ENCODE data around the gene PCYT2. TPM values are rescaled to one million over a fixed set of nuclear protein-coding genes. Genes with fewer than 3 reads are reported as not detected.

PCYT2 gene
- total RNA-seq, 1 experiment from 2014 or later = 51.5 TPM

DNA sequence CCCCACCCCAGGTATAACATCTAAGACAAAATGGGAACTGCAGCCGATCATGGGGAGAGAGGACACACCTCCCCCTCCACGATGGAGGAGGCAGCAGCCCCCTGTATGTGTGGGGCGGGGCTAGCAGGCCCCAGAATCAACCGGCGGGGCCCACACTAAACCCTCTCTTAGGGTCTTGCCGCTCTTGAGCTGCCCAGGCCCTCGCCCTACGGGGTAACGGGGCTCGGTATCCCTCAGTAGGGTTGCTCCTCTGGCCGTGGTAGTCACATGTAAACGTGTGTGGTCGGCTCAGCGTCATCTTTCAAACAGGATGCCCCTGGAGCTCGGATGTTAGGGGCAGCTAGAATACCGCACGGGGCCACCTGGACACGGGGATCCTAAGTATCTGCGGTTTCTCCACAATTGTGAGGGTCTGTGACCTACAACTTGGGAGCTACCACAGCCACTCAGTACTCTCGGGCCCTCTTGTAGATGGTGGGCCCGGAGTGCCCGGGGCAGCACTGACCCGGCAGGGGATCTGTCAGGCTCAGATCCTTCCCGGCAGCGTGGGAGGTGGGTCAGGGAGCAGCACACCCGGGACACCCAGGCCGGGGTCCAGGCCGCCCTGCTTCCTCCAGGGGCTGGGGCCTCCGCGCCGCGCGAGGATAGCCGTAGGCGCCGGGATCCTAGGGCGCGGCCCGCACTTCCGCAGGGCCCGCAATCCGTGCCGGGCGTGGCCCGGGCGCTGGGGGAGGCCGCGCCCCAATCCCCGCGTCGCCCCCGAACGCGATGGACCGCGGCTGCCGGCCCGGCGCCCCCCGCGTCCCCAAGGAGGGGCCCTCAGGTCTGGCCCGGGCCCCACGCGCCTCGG lies 40.8 kb downstream of the PCYT2 start:
- intact Hi-C loops (cut with micrococcal nuclease) = loop anchor here (5.0 kb wide), 1 partner anchor 57 kb away; the partner anchor contains the start of gene MAFG
- Histone ChIP-seq H3K9me3 (ENCODE audit: control insufficient read depth in 1 of 2, insufficient read depth in 1 of 2, low read depth in 1 of 2, low read length in 2 of 2) (no peaks in the 10 kb centered on the region), H3K36me3 (ENCODE audit: control insufficient read depth in 1 of 2, insufficient read depth in 2 of 2, low read length in 2 of 2) (peaks cover 7 to 17% of the 10 kb centered on the region in 2 experiments; a peak in 3 of 4 replicates), H3K9me2 (ENCODE audit: insufficient read depth) (no peaks in the 10 kb centered on the region), H3K4me1 (ENCODE audit: control insufficient read depth in 1 of 2, insufficient read depth in 2 of 2, low read length in 2 of 2) (peaks cover 38 to 79% of the 10 kb centered on the region in 2 experiments), H3K79me2 (ENCODE audit: insufficient read depth, low read length) (peaks cover 43% of the 10 kb centered on the region), H3K9ac (ENCODE audit: low read length) (peak overlapping the region; percentile 99), H3K27me3 (ENCODE audit: insufficient read depth, low read length) (no peaks in the 10 kb centered on the region), H3K4me2 (ENCODE audit: low read length) (peak overlapping the region; percentile 86), H3K27ac (ENCODE audit: low read depth, low read length) (peak overlapping the region; percentile 99), H3K4me3 (replicated peaks in 1 of 2; ENCODE audit: low read depth in 1 of 2, low read length in 2 of 2) (peak overlapping the region; percentile 71 to 95), H2AFZ (ENCODE audit: low read depth, low read length, poor library complexity, severe bottlenecking) (no peak overlapping the region), H4K20me1 (ENCODE audit: insufficient read depth) (peaks cover 2% of the 10 kb centered on the region; the same call in 1 of the 2 replicates)
- DNase-seq (ENCODE audit: low read depth, low spot score) (no peak), ATAC-seq (peak; percentile 0; the same call in 1 of the 2 replicates)
- CTCF ChIA-PET = interaction anchor here (1.0 to 2.7 kb wide), 6 partner anchors 9 to 151 kb away, joined by 3 to 27 read pairs (median 4); partner anchors contain the start of genes CENPX and LRRC45
- TF ChIP-seq POLR2AphosphoS5 (IDR thresholded peaks at IDR 0.05; ENCODE audit: low read depth, low read length) (peak; percentile 5; the same call in 1 of the 2 replicates), ZFX (IDR thresholded peaks at IDR 0.05) (peak; percentile 95), POLR2A (IDR thresholded peaks at IDR 0.05; ENCODE audit: borderline replicate concordance, extremely low read depth, insufficient read depth, insufficient read length) (no peak)
- POLR2A ChIA-PET = interaction anchor here (0.5 to 1.6 kb wide), 5 partner anchors 10 to 290 kb away, joined by 3 to 5 read pairs (median 4); partner anchors contain the start of genes ANAPC11 and P4HB
- BruUV-seq (replicated peaks) = no TSS peak
- RAD21 ChIA-PET (ENCODE audit: low non-redundant PET in 1 of 2, low total read pairs in 2 of 2, uncharacterized antibody in 2 of 2, unreplicated experiment in 2 of 2) = interaction anchor here in 1 of 2 experiments (0.8 kb wide), 1 partner anchor 40 kb away, joined by 3 read pairs; no protein-coding TSS in a partner anchor

DNA sequence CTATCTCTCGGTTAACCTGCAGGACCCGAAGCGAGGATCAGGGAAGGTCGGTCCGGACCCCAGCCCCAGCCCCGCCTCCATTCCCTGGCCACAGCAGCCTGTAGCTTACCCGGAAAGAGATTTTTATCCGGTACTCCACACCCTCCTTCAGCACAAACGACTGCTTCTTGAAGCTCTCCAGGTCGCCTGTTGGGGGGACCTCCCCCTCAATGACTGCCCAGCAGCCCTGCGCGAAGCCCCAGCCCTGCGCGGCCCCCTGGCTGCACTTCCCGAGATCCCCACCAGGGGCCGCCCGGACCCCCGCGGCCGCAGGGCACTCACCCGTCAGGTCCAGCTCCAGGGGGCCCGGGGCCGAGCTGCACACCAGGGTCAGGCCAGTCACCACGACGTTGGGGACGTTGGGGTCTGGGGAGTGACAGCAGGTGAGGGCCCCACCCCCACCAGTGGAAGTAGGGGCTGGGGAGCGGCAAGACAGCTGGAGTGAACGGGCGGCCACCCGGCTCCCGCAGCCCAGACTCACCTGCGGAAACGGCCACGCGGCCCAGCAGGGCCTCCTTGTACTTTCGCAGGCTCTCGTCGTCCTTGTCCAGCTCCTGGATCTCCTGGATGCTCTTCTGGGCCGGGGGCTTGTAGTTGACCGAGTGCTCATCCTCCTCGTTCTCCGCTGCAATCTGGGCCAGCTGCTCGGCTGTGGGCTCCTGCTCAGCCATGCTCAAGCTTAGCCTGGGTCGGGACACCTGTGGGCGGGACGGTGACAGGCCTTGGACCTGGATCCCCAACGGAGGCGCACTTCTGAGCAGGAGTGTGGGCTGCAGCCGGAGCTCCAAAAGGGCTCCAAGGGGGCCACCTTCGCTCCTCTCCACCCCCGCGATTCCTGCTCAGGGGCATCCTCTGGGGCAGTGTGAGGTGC lies 41.7 kb downstream of the PCYT2 start:
- Histone ChIP-seq H3K4me3 (replicated peaks in 1 of 2; ENCODE audit: low read depth in 1 of 2, low read length in 2 of 2) (peak overlapping the region; percentile 71 to 95), H3K36me3 (ENCODE audit: control insufficient read depth in 1 of 2, insufficient read depth in 2 of 2, low read length in 2 of 2) (peaks cover 9 to 21% of the 10 kb centered on the region in 2 experiments; a peak in 3 of 4 replicates), H3K9me2 (ENCODE audit: insufficient read depth) (no peaks in the 10 kb centered on the region), H3K9me3 (ENCODE audit: control insufficient read depth in 1 of 2, insufficient read depth in 1 of 2, low read depth in 1 of 2, low read length in 2 of 2) (no peaks in the 10 kb centered on the region), H3K79me2 (ENCODE audit: insufficient read depth, low read length) (peaks cover 52% of the 10 kb centered on the region), H3K4me2 (ENCODE audit: low read length) (peak overlapping the region; percentile 86), H3K4me1 (ENCODE audit: control insufficient read depth in 1 of 2, insufficient read depth in 2 of 2, low read length in 2 of 2) (peaks cover 38 to 83% of the 10 kb centered on the region in 2 experiments), H3K27ac (ENCODE audit: low read depth, low read length) (peak overlapping the region; percentile 99), H3K9ac (ENCODE audit: low read length) (peak overlapping the region; percentile 99), H4K20me1 (ENCODE audit: insufficient read depth) (peaks cover 4% of the 10 kb centered on the region; the same call in 1 of the 2 replicates), H3K27me3 (ENCODE audit: insufficient read depth, low read length) (no peaks in the 10 kb centered on the region), H2AFZ (ENCODE audit: low read depth, low read length, poor library complexity, severe bottlenecking) (no peak overlapping the region)
- ATAC-seq (peak; percentile 17), DNase-seq (ENCODE audit: low read depth, low spot score) (no peak)
- intact Hi-C loops (cut with micrococcal nuclease) = loop anchor here (1.0 to 5.0 kb wide), 2 partner anchors 58 to 152 kb away; partner anchors contain the start of gene MAFG
- CTCF ChIA-PET = interaction anchor here (0.7 to 2.7 kb wide), 8 partner anchors 9 to 168 kb away, joined by 3 to 27 read pairs (median 4); partner anchors contain the start of genes CENPX, DCXR, LRRC45 and MAFG
- POLR2A ChIA-PET = interaction anchor here (0.6 to 1.6 kb wide), 5 partner anchors 9 to 152 kb away, joined by 3 to 5 read pairs (median 3); partner anchors contain the start of gene P4HB
- BruUV-seq (replicated peaks) = no TSS peak
- RAD21 ChIA-PET (ENCODE audit: low non-redundant PET in 1 of 2, low total read pairs in 2 of 2, uncharacterized antibody in 2 of 2, unreplicated experiment in 2 of 2) = interaction anchor here in 1 of 2 experiments (0.8 kb wide), 1 partner anchor 40 kb away, joined by 3 read pairs; no protein-coding TSS in a partner anchor
- TF ChIP-seq, protein P1, sequence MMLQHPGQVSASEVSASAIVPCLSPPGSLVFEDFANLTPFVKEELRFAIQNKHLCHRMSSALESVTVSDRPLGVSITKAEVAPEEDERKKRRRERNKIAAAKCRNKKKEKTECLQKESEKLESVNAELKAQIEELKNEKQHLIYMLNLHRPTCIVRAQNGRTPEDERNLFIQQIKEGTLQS (IDR thresholded peaks at IDR 0.05) = no peak
- TF ChIP-seq ELF1 (IDR thresholded peaks at IDR 0.05; ENCODE audit: borderline replicate concordance, low read depth) = no peak
- no peak for TF ChIP-seq SIN3A (IDR thresholded peaks at IDR 0.05; ENCODE audit: low read depth)
- peak; percentile 45; the same call in 1 of the 2 replicates for TF ChIP-seq ZFX (IDR thresholded peaks at IDR 0.05)
- TF ChIP-seq TCF7L2 (IDR thresholded peaks at IDR 0.05; ENCODE audit: borderline replicate concordance, extremely low read depth, insufficient read depth, insufficient read length) = no peak
- no peak for TF ChIP-seq YY1 (IDR thresholded peaks at IDR 0.05; ENCODE audit: extremely low read depth, insufficient replicate concordance, low read depth, low read length)
- no peak for TF ChIP-seq SP1 (IDR thresholded peaks at IDR 0.05; ENCODE audit: low read depth)
- TF ChIP-seq, protein P2, sequence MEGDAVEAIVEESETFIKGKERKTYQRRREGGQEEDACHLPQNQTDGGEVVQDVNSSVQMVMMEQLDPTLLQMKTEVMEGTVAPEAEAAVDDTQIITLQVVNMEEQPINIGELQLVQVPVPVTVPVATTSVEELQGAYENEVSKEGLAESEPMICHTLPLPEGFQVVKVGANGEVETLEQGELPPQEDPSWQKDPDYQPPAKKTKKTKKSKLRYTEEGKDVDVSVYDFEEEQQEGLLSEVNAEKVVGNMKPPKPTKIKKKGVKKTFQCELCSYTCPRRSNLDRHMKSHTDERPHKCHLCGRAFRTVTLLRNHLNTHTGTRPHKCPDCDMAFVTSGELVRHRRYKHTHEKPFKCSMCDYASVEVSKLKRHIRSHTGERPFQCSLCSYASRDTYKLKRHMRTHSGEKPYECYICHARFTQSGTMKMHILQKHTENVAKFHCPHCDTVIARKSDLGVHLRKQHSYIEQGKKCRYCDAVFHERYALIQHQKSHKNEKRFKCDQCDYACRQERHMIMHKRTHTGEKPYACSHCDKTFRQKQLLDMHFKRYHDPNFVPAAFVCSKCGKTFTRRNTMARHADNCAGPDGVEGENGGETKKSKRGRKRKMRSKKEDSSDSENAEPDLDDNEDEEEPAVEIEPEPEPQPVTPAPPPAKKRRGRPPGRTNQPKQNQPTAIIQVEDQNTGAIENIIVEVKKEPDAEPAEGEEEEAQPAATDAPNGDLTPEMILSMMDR (IDR thresholded peaks at IDR 0.05 in 2 of 3, conservative IDR thresholded peaks at IDR 0.05 in 1 of 3; ENCODE audit: borderline replicate concordance in 1 of 3, insufficient read depth in 1 of 3, low read depth in 2 of 3, low read length in 2 of 3) = peak in 2 of 3 experiments; percentile 97 to 98; a peak in 4 of 6 replicates
